K562 (cell line): ENCODE measurements around the gene EXOSC9. TPM values are rescaled to one million over a fixed set of nuclear protein-coding genes. Genes with fewer than 3 reads are reported as not detected.

ENCODE experiments used
- ATF1 ChIP-seq, 2 experiments: fragments of 450-650 bp in 1 of 2; IDR thresholded peaks; 2 replicates each; pipeline ENCODE4 v1.6.1; 2016; ENCODE audit warnings: missing compliant biosample characterization in 1 of 2, missing genetic modification characterization in 1 of 2
- CC2D1A ChIP-seq: fragments of 450-650 bp; IDR thresholded peaks from 2 replicates; pipeline ENCODE4 v1.6.1; 2017; ENCODE audit warnings: mild to moderate bottlenecking
- E2F3 ChIP-seq: fragments of 250-450 bp; sonication (Bioruptor Pico); IDR thresholded peaks from 2 replicates; pipeline ENCODE4 v1.4.0; 2020; ENCODE audit warnings: mild to moderate bottlenecking
- EP300 ChIP-seq: IDR thresholded peaks from 2 replicates; pipeline ENCODE4 v1.6.1; 2012; ENCODE audit warnings: low read length, improper control_type of control experiment
- ETV1 ChIP-seq: fragments of 450-650 bp; conservative IDR thresholded peaks from 2 replicates; pipeline ENCODE4 v1.6.1; 2016; ENCODE audit warnings: missing genetic modification characterization, control low read depth, low read depth, missing compliant biosample characterization
- HMG20B ChIP-seq: fragments of 250-450 bp; sonication (Bioruptor Pico); IDR thresholded peaks from 2 replicates; pipeline ENCODE4 v1.5.0; 2021; ENCODE audit warnings: mild to moderate bottlenecking
- MAFF ChIP-seq: IDR thresholded peaks from 2 replicates; pipeline ENCODE4 v1.6.1; 2012; ENCODE audit warnings: low read length, improper control_type of control experiment
- MAFG ChIP-seq: fragments of 450-650 bp; conservative IDR thresholded peaks from 2 replicates; pipeline ENCODE4 v1.6.1; 2016; ENCODE audit warnings: missing genetic modification characterization, missing compliant biosample characterization
- MAFK ChIP-seq: IDR thresholded peaks from 2 replicates; pipeline ENCODE4 v1.6.1; 2011; ENCODE audit warnings: low read length, improper control_type of control experiment
- MTA3 ChIP-seq: fragments of 450-650 bp; formaldehyde crosslinking; IDR thresholded peaks from 2 replicates; pipeline ENCODE4 v1.6.1; 2017; ENCODE audit warnings: mild to moderate bottlenecking, borderline replicate concordance
- MYNN ChIP-seq, 2 experiments: sonication (generic); formaldehyde crosslinking in 1 of 2; IDR thresholded peaks; 2 replicates each; pipeline versions ENCODE4 v1.5.0 to v1.6.1; 2016 to 2020; ENCODE audit warnings: antibody characterized with exemption in 1 of 2, missing genetic modification reagents in 1 of 2
- PHTF2 ChIP-seq: fragments of 250-450 bp; sonication (Bioruptor Pico); IDR thresholded peaks from 2 replicates; pipeline ENCODE4 v1.5.0; 2021; ENCODE audit warnings: mild to moderate bottlenecking
- RB1 ChIP-seq: fragments of 450-650 bp; IDR thresholded peaks from 2 replicates; pipeline ENCODE4 v1.6.1; 2017; ENCODE audit warnings: low read depth, mild to moderate bottlenecking
- RBM22 ChIP-seq: fragments of 200-400 bp; formaldehyde crosslinking; IDR thresholded peaks from 2 replicates; pipeline ENCODE4 v1.6.1; 2018; ENCODE audit warnings: low read length, low read depth; ENCODE audit not compliant: poor library complexity, severe bottlenecking
- SMARCB1 ChIP-seq: IDR thresholded peaks from 2 replicates; pipeline ENCODE4 v1.6.1; 2011; ENCODE audit warnings: improper control_type of control experiment, low read depth; ENCODE audit not compliant: insufficient read length
- TCF3 ChIP-seq: sonication (generic); formaldehyde crosslinking; IDR thresholded peaks from 2 replicates; pipeline ENCODE4 v1.4.0; 2020; ENCODE audit warnings: mild to moderate bottlenecking, missing genetic modification reagents
- ZSCAN32 ChIP-seq: fragments of 450-650 bp; formaldehyde crosslinking; IDR thresholded peaks from 2 replicates; pipeline ENCODE4 v1.4.0; 2020; ENCODE audit warnings: mild to moderate bottlenecking, moderate library complexity
- polyA plus RNA-seq, 8 experiments: library from polyadenylated mRNA; depleted of rRNA in 4 of 8; stranded (reverse) in 5 of 8; unstranded in 3 of 8; fragments of >200 nt; fragmentation: Nextera tagmentation in 2 of 8; fragmentation: Illumina TruSeq in 1 of 8; extraction: Ambion mirVana in 2 of 8; extraction: Trizol in 1 of 8; gene quantifications; 2 replicates each; pipeline versions ENCODE4 v1.2.1 to v1.2.3, GENCODE V29; 2011 to 2014; ENCODE audit warnings: inconsistent platforms in 1 of 8, missing spikeins in 1 of 8
- total RNA-seq, 7 experiments: library from RNA; depleted of rRNA in 6 of 7; stranded (reverse); fragments of >200 nt in 6 of 7; fragmentation: Illumina TruSeq in 2 of 7; extraction: Trizol in 2 of 7; gene quantifications; 2 replicates each; pipeline versions ENCODE4 v1.2.1 to v1.2.3, GENCODE V29; 2011 to 2021; ENCODE audit warnings: low replicate concordance in 1 of 7
- TF ChIP-seq, protein P1 (sequence below), 2 experiments: fragments of 450-650 bp; IDR thresholded peaks; 2 replicates each; pipeline ENCODE4 v1.6.1; 2016; ENCODE audit warnings: mild to moderate bottlenecking in 2 of 2, borderline replicate concordance in 1 of 2, low read depth in 1 of 2, moderate library complexity in 1 of 2
- TF ChIP-seq, protein P2 (sequence below): fragments of 450-650 bp; formaldehyde crosslinking; IDR thresholded peaks from 2 replicates; pipeline ENCODE4 v1.4.0; 2022; ENCODE audit warnings: mild to moderate bottlenecking, moderate library complexity
- TF ChIP-seq, protein P3 (sequence below): fragments of 450-650 bp; IDR thresholded peaks from 2 replicates; pipeline ENCODE4 v1.6.1; 2017; ENCODE audit warnings: mild to moderate bottlenecking, moderate library complexity

EXOSC9 gene
- total and polyA plus RNA-seq, 9 of the 15 experiments (the other 6 are each of a cell fraction or from before 2014, with no cell fraction given) = 64.7 to 166 (median 115) TPM

DNA sequence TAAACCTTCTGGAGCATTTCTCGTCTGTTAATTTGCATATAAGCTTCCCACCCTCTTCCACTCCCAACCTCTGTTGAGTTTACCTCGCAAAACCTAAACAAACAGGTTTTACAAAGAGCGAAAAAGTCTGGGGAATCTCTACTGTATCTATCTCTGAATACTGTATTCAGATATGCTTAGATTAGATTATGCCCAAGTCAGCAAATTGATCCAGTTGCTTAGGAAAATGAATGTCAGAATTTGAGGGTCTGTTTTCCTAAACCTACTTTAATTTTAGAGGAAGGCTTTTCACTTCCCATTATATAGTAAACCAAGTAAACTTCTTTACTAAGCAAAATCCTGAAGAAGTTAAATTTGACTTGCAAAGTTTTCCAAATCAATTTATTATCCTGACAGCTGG, 15.9 kb downstream of the EXOSC9 start (continued):
- TF ChIP-seq ATF1 (CRISPR knock-in tag; IDR thresholded peaks at IDR 0.05) (no peak), ATF1 (tag; IDR thresholded peaks at IDR 0.05) (no peak), SMARCB1 (no peak), HMG20B (CRISPR knock-in tag) (no peak), RBM22 (peak; percentile 10), ZSCAN32 (CRISPR knock-in tag) (no peak), MAFG (tag) (peak; percentile 43; the same call in 1 of the 2 replicates), CC2D1A (no peak), MAFF (peak; percentile 57), RB1 (no peak), MYNN (IDR thresholded peaks at IDR 0.05) (no peak), MYNN (CRISPR knock-in tag; IDR thresholded peaks at IDR 0.05) (no peak), PHTF2 (CRISPR knock-in tag) (no peak), MTA3 (no peak), MAFK (peak; percentile 53; the same call in 1 of the 2 replicates), ETV1 (tag) (no peak), E2F3 (no peak), EP300 (no peak), TCF3 (CRISPR knock-in tag) (no peak)
- TF ChIP-seq, protein P1, sequence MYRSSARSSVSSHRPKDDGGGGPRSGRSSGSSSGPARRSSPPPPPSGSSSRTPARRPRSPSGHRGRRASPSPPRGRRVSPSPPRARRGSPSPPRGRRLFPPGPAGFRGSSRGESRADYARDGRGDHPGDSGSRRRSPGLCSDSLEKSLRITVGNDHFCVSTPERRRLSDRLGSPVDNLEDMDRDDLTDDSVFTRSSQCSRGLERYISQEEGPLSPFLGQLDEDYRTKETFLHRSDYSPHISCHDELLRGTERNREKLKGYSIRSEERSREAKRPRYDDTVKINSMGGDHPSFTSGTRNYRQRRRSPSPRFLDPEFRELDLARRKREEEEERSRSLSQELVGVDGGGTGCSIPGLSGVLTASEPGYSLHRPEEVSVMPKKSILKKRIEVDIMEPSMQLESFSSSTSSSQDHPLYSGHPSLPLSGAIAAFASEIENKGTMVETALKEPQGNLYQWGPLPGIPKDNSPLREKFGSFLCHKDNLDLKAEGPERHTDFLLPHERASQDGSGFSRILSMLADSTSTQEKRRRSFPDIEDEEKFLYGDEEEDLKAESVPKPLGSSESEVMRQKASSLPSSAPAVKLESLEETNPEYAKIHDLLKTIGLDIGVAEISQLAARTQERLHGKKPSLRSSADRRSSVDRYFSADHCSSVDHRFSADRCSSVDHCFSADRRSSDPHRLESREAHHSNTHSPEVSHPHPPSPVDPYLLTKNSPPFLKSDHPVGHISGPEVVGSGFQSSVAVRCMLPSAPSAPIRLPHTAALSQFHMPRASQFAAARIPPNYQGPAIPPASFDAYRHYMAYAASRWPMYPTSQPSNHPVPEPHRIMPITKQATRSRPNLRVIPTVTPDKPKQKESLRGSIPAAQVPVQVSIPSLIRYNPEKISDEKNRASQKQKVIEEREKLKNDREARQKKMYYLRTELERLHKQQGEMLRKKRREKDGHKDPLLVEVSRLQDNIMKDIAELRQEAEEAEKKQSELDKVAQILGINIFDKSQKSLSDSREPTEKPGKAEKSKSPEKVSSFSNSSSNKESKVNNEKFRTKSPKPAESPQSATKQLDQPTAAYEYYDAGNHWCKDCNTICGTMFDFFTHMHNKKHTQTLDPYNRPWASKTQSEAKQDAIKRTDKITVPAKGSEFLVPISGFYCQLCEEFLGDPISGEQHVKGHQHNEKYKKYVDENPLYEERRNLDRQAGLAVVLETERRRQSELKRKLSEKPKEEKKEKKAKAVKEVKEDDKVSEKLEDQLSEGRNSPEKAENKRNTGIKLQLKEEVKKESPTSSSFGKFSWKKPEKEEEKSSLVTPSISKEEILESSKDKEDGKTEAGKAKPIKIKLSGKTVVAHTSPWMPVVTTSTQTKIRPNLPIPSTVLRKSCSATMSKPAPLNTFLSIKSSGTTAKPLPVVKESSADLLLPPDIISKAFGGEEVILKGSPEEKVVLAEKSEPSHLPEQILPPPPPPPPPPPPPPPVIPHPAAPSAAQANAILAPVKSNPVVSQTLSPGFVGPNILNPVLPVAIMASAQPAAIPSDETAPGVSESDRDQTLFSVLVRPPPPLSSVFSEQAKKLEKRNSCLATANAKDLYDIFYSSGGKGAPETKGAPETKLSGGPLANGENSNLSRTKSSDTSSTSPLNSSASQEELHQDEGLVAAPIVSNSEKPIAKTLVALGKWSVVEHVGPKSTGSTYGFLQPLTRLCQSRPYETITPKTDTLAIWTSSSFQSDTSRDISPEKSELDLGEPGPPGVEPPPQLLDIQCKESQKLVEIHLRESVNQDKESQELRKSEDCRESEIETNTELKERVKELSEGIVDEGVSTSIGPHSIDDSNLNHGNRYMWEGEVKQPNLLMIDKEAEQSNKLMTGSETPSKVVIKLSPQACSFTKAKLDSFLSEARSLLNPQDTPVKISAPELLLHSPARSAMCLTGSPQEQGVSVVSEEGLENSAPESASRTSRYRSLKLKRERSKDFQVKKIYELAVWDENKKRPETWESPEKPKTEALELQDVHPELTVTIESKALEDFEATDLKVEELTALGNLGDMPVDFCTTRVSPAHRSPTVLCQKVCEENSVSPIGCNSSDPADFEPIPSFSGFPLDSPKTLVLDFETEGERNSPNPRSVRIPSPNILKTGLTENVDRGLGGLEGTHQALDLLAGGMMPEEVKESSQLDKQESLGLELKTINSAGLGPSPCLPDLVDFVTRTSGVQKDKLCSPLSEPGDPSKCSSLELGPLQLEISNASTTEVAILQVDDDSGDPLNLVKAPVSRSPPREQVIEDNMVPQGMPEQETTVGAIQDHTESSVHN (IDR thresholded peaks at IDR 0.05; ENCODE audit: borderline replicate concordance in 1 of 2, low read depth in 1 of 2) = no peak
- TF ChIP-seq, protein P2, sequence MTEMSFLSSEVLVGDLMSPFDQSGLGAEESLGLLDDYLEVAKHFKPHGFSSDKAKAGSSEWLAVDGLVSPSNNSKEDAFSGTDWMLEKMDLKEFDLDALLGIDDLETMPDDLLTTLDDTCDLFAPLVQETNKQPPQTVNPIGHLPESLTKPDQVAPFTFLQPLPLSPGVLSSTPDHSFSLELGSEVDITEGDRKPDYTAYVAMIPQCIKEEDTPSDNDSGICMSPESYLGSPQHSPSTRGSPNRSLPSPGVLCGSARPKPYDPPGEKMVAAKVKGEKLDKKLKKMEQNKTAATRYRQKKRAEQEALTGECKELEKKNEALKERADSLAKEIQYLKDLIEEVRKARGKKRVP (CRISPR knock-in tag) = no peak
- TF ChIP-seq, protein P3, sequence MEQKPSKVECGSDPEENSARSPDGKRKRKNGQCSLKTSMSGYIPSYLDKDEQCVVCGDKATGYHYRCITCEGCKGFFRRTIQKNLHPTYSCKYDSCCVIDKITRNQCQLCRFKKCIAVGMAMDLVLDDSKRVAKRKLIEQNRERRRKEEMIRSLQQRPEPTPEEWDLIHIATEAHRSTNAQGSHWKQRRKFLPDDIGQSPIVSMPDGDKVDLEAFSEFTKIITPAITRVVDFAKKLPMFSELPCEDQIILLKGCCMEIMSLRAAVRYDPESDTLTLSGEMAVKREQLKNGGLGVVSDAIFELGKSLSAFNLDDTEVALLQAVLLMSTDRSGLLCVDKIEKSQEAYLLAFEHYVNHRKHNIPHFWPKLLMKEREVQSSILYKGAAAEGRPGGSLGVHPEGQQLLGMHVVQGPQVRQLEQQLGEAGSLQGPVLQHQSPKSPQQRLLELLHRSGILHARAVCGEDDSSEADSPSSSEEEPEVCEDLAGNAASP = no peak
